ENCODE data around the gene DBH. TPM values are rescaled to one million over a fixed set of nuclear protein-coding genes. Genes with fewer than 3 reads are reported as not detected.

The DBH gene
- total RNA-seq, 4 donors from 2014 or later = not detected

- TF ChIP-seq POLR2A (IDR thresholded peaks at IDR 0.05) (no peak), CTCF (IDR thresholded peaks at IDR 0.05) (no peak)
- no peak overlapping the region for H3K4me3 ChIP-seq
- no peaks in the 10 kb centered on the region for H3K4me1 ChIP-seq
- H3K9me3 ChIP-seq = peaks cover 0 to 9% (median 5%) of the 10 kb centered on the region in 3 donors
- 40 to 73% methylated on average over 1 to 4 of the region's 23 CpGs for WGBS, 2 donors
- no peaks in the 10 kb centered on the region for H3K36me3 ChIP-seq
- intact Hi-C loops (cut with DNase I) = no loop called here
- H3K27ac ChIP-seq = no peak overlapping the region
- peaks cover 0 to 40% (median 0%) of the 10 kb centered on the region in 4 donors for H3K27me3 ChIP-seq
- DNase-seq = no peak
These were observed 6.7 kb upstream of the DBH start for GRCh38 chr9:133629221-133630110.

GRCh38 chr9:133631111-133631510 lies 5.1 kb upstream of the DBH start:
- TF ChIP-seq POLR2A (IDR thresholded peaks at IDR 0.05) (no peak), CTCF (IDR thresholded peaks at IDR 0.05) (no peak)
- Histone ChIP-seq H3K9me3 (peaks cover 0 to under 1% (median 0%) of the 10 kb centered on the region in 3 donors), H3K36me3 (no peaks in the 10 kb centered on the region), H3K27ac (no peak overlapping the region), H3K4me1 (no peaks in the 10 kb centered on the region), H3K27me3 (peaks cover 0 to 52% (median 0%) of the 10 kb centered on the region in 4 donors), H3K4me3 (no peak overlapping the region)
- DNase-seq = no peak
- WGBS, 2 donors = 50 to 85% methylated on average over 1 to 10 of the region's 12 CpGs
- intact Hi-C loops (cut with DNase I) = no loop called here

GRCh38 chr9:133632806-133633680 lies 3.1 kb upstream of the DBH start:
- Histone ChIP-seq H3K9me3 (no peaks in the 10 kb centered on the region), H3K4me1 (no peaks in the 10 kb centered on the region), H3K36me3 (no peaks in the 10 kb centered on the region), H3K4me3 (no peak overlapping the region), H3K27ac (no peak overlapping the region), H3K27me3 (peaks cover 0 to 70% (median 0%) of the 10 kb centered on the region in 4 donors)
- DNase-seq = no peak
- WGBS, 2 donors = 55 to 65% methylated on average over 13 to 18 of the region's 27 CpGs
- TF ChIP-seq CTCF (IDR thresholded peaks at IDR 0.05) (no peak), POLR2A (IDR thresholded peaks at IDR 0.05) (no peak)
- intact Hi-C loops (cut with DNase I) = no loop called here

GRCh38 chr9:133633681-133634080 lies 2.5 kb upstream of the DBH start:
- intact Hi-C loops (cut with DNase I) = no loop called here
- Histone ChIP-seq H3K4me3 (no peak overlapping the region), H3K4me1 (no peaks in the 10 kb centered on the region), H3K27ac (no peak overlapping the region), H3K27me3 (peaks cover 0 to 76% (median 0%) of the 10 kb centered on the region in 4 donors), H3K36me3 (no peaks in the 10 kb centered on the region), H3K9me3 (no peaks in the 10 kb centered on the region)
- no peak for TF ChIP-seq CTCF (IDR thresholded peaks at IDR 0.05)
- no peak for TF ChIP-seq POLR2A (IDR thresholded peaks at IDR 0.05)
- DNase-seq = no peak
- WGBS, 2 donors = 40% methylated on average over 4 of the region's 8 CpGs; no CpG with 5 or more reads in 1 of the 2 donors

Data from esophagus squamous epithelium (tissue), 5 donors.